Measurements from ENCODE around the gene KDM3A. TPM values are rescaled to one million over a fixed set of nuclear protein-coding genes. Genes with fewer than 3 reads are reported as not detected.

Gene KDM3A
- total RNA-seq, 1 experiment from 2014 or later, result 31.8 TPM

GRCh38 chr2:86393521-86394491 is 47.4 kb upstream of the KDM3A start:
- ChIA-PET POLR2A (ENCODE audit: unreplicated experiment) (interaction anchor here (0.6 to 0.8 kb wide), 2 partner anchors 13 to 167 kb away, joined by 3 to 10 read pairs; no protein-coding TSS in a partner anchor), CTCF (no interaction called here)
- Histone ChIP-seq H2AFZ (no peak overlapping the region), H3K9me2 (ENCODE audit: insufficient read depth) (no peaks in the 10 kb centered on the region; the same call in 1 of the 2 replicates), H3K27me3 (ENCODE audit: insufficient read depth, low read depth) (no peaks in the 10 kb centered on the region; the same call in 1 of the 2 replicates), H3K27ac (no peak overlapping the region), H3K9me3 (ENCODE audit: insufficient read depth, low read depth) (no peaks in the 10 kb centered on the region), H3K4me1 (replicated peaks; ENCODE audit: insufficient read depth) (peaks cover 17% of the 10 kb centered on the region), H3K4me3 (no peak overlapping the region), H3K36me3 (ENCODE audit: low read depth) (no peaks in the 10 kb centered on the region), H3K79me2 (ENCODE audit: low read depth) (no peaks in the 10 kb centered on the region), H3F3A (ENCODE audit: insufficient read depth, low read depth) (peaks cover 9% of the 10 kb centered on the region; the same call in 1 of the 2 replicates), H3K4me2 (peak overlapping the region; percentile 23), H4K20me1 (ENCODE audit: insufficient read depth) (no peaks in the 10 kb centered on the region)
- no TSS peak for BruUV-seq (replicated peaks)
- intact Hi-C loops (cut with micrococcal nuclease; ENCODE audit: unreplicated experiment), result loop anchor here (2.0 kb wide), 1 partner anchor 47 kb away; the partner anchor contains the start of gene KDM3A
- peak; percentile 56 to 88 for DNase-seq
- no peak for TF ChIP-seq EZH2 (IDR thresholded peaks at IDR 0.05; ENCODE audit: low read depth)
- TF ChIP-seq, protein P1, sequence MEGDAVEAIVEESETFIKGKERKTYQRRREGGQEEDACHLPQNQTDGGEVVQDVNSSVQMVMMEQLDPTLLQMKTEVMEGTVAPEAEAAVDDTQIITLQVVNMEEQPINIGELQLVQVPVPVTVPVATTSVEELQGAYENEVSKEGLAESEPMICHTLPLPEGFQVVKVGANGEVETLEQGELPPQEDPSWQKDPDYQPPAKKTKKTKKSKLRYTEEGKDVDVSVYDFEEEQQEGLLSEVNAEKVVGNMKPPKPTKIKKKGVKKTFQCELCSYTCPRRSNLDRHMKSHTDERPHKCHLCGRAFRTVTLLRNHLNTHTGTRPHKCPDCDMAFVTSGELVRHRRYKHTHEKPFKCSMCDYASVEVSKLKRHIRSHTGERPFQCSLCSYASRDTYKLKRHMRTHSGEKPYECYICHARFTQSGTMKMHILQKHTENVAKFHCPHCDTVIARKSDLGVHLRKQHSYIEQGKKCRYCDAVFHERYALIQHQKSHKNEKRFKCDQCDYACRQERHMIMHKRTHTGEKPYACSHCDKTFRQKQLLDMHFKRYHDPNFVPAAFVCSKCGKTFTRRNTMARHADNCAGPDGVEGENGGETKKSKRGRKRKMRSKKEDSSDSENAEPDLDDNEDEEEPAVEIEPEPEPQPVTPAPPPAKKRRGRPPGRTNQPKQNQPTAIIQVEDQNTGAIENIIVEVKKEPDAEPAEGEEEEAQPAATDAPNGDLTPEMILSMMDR (conservative IDR thresholded peaks at IDR 0.05), result no peak

GRCh38 chr2:86396291-86396785 is 44.8 kb upstream of the KDM3A start:
- H3K27me3 ChIP-seq (ENCODE audit: insufficient read depth, low read depth), result no peaks in the 10 kb centered on the region; the same call in 1 of the 2 replicates
- no peak overlapping the region for H2AFZ ChIP-seq
- ChIA-PET CTCF (interaction anchor here (0.6 kb wide), 1 partner anchor 45 kb away, joined by 4 read pairs; no protein-coding TSS in a partner anchor), POLR2A (ENCODE audit: unreplicated experiment) (no interaction called here)
- TF ChIP-seq, protein P1 (conservative IDR thresholded peaks at IDR 0.05), result peak; percentile 52
- TF ChIP-seq EZH2 (IDR thresholded peaks at IDR 0.05; ENCODE audit: low read depth), result no peak
- no peaks in the 10 kb centered on the region for H3K79me2 ChIP-seq (ENCODE audit: low read depth)
- H3K4me1 ChIP-seq (replicated peaks; ENCODE audit: insufficient read depth), result peaks cover 17% of the 10 kb centered on the region
- H3K4me3 ChIP-seq, result no peak overlapping the region
- DNase-seq, result no peak
- no TSS peak for BruUV-seq (replicated peaks)
- H3K9me3 ChIP-seq (ENCODE audit: insufficient read depth, low read depth), result no peaks in the 10 kb centered on the region
- H3K36me3 ChIP-seq (ENCODE audit: low read depth), result no peaks in the 10 kb centered on the region
- no peak overlapping the region for H3K4me2 ChIP-seq
- no peak overlapping the region for H3K27ac ChIP-seq
- intact Hi-C loops (cut with micrococcal nuclease; ENCODE audit: unreplicated experiment), result no loop called here
- peaks cover 9% of the 10 kb centered on the region; the same call in 1 of the 2 replicates for H3F3A ChIP-seq (ENCODE audit: insufficient read depth, low read depth)
- no peaks in the 10 kb centered on the region for H4K20me1 ChIP-seq (ENCODE audit: insufficient read depth)
- H3K9me2 ChIP-seq (ENCODE audit: insufficient read depth), result no peaks in the 10 kb centered on the region; the same call in 1 of the 2 replicates

DNA sequence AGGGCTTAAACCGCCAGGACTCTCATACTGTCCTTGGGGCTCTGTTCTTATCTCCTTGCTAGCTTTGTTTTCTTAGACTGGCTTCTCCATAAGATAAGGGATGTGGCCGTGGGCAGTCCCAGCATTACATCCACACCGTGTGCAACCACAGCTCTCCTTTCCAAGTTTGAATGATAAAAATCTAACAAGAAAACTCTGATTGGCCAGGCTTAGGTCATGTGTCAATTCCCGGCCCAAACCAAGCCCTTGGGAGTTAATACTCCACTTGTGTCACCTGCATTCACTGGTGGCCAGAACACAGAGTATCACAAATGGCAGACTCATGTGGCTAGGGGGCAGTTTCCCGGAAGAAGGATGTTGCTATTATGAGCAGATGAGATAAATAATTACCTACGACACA is 43.2 kb upstream of the KDM3A start:
- no peaks in the 10 kb centered on the region for H3K36me3 ChIP-seq (ENCODE audit: low read depth)
- peaks cover 9% of the 10 kb centered on the region; the same call in 1 of the 2 replicates for H3F3A ChIP-seq (ENCODE audit: insufficient read depth, low read depth)

More for the DNA sequence above, 43.2 kb upstream of the KDM3A start:
- no peaks in the 10 kb centered on the region for H4K20me1 ChIP-seq (ENCODE audit: insufficient read depth)
- no peaks in the 10 kb centered on the region; the same call in 1 of the 2 replicates for H3K27me3 ChIP-seq (ENCODE audit: insufficient read depth, low read depth)
- ChIA-PET POLR2A (ENCODE audit: unreplicated experiment) (interaction anchor here (0.5 to 0.6 kb wide), 2 partner anchors 18 to 202 kb away, joined by 3 to 4 read pairs; no protein-coding TSS in a partner anchor), CTCF (no interaction called here)
- BruUV-seq (replicated peaks), result no TSS peak
- TF ChIP-seq, protein P1 (conservative IDR thresholded peaks at IDR 0.05), result no peak
- intact Hi-C loops (cut with micrococcal nuclease; ENCODE audit: unreplicated experiment), result no loop called here
- peaks cover 14% of the 10 kb centered on the region for H3K4me1 ChIP-seq (replicated peaks; ENCODE audit: insufficient read depth)
- no peak overlapping the region for H3K4me2 ChIP-seq
- H3K79me2 ChIP-seq (ENCODE audit: low read depth), result no peaks in the 10 kb centered on the region
- no peak overlapping the region for H3K27ac ChIP-seq
- H2AFZ ChIP-seq, result no peak overlapping the region
- no peak overlapping the region for H3K4me3 ChIP-seq
- H3K9me2 ChIP-seq (ENCODE audit: insufficient read depth), result no peaks in the 10 kb centered on the region
- H3K9me3 ChIP-seq (ENCODE audit: insufficient read depth, low read depth), result no peaks in the 10 kb centered on the region
- DNase-seq, result no peak

Measured in PC-9 (cell line).